ENCODE data around the gene THSD7B. TPM values are rescaled to one million over a fixed set of nuclear protein-coding genes. Genes with fewer than 3 reads are reported as not detected.
A peak's percentile ranks its signal among the peaks of the same experiment; 100 is the strongest.

The THSD7B gene
- total RNA-seq, 1 donor from 2014 or later = 8.1 TPM

DNA sequence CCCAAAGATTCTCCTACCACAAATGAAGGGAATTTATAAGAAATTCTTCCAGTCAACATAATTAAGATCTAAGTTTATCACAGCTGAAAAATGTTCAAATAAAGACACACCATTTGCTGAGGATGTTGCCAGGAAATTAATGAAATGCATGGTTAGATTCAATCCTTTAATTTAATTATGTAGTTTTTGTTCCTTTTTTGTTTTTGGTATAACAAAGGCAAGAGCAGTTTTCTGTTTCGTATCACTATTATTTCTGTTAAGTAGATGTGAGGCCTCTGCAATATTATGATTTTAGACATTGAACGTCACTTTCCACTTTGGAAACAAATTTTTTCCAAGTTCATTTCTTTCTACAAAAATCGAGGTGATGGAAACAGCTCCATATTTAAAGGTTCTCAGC is 440.0 kb downstream of the THSD7B start:
- DNase-seq = no peak

DNA sequence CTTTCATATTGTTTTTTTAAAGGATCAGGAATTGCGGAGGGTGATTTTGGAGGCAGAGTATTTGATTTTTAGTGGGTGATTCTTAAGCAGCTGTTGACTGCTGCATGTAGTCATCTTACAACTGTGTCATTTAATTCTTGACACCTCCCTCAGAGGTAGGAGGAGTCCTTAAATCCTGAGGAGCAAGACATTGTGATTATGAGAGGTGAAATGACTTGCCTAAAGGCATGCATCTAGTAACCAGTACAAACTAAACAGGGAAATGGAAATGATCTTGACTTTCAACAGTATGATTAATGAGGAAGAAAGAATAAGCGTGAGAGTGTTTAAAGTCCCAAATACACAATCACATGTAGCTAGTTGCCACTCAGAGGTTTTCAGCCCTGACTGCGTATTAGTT is 440.7 kb downstream of the THSD7B start:
- DNase-seq = no peak

DNA sequence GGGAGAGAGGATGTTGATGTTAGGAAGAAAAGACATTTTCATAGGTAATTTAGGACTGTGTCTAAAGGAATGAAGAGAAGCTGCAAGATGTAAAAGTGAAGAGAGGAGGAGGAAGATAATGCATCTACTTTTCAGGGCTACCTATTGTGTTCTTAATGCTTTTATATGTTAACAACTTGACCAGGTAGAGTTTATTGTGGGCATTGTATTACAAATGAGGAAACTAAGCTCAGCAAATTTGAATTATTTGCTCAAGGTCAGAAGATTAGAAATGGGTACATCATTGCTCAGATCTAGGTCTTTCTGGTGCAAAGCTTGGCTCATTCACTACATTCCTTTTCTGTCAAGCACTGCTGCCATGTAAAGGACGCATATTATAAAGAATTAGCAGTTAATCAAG is 441.7 kb downstream of the THSD7B start:
- no peak for DNase-seq

DNA sequence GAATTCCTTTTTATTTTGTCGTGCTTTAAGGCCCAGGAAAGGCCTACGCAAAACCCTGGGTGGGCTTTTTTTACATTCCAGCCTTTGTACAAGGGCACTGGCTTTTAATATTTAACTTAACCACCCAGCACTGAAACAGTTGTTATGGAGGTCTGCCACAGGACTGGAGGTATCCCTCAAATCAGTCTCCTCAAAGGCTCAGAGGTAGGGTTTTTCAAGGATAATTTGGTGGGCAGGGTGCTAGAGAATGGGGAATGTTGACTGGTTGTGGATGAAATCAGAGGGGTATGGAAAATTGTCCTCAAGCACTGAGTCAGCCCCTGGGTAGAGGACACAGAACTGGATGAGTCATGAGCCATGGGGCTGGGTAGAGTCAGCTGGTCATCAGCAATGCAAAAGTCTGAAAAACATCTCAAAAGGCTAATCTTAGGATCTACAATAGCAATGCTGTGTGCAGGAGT is 443.1 kb downstream of the THSD7B start:
- DNase-seq = no peak

DNA sequence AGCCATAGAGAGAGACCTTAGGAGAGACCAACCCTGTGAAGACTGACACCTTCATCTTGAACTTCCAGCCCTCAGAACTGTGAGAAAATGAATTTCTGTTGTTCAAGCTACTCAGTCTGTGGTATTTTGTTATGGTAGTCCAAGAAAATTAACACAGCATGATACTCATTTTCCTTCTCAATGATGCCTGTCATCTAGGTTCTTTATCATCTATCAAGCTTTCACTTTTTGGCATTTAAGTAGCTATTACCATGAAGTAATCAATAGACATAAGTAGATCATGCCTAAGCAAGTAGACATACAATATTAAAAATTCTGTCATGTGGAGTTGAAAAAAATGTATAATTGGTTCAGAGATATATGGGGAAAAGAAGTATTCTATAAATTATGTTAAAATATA is 444.7 kb downstream of the THSD7B start:
- no peak for DNase-seq

DNA sequence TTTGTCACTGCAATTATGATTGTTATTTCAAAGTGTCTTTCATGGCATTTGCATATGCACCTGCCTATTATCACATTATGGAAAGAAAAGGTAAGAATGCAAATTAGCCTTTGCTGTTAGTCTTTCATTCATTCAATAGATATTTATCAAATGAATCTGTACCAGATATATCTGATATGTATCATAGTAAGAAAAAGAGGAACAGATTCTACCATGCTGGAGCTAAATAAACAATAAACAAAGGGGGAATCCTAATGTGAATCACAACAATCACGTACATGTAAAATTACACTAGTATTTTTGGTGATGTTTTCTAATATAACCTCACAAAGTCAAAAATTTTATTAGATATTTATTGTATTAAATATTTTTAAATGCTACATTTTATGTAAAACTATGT is 446.4 kb downstream of the THSD7B start:
- no peak for DNase-seq

DNA sequence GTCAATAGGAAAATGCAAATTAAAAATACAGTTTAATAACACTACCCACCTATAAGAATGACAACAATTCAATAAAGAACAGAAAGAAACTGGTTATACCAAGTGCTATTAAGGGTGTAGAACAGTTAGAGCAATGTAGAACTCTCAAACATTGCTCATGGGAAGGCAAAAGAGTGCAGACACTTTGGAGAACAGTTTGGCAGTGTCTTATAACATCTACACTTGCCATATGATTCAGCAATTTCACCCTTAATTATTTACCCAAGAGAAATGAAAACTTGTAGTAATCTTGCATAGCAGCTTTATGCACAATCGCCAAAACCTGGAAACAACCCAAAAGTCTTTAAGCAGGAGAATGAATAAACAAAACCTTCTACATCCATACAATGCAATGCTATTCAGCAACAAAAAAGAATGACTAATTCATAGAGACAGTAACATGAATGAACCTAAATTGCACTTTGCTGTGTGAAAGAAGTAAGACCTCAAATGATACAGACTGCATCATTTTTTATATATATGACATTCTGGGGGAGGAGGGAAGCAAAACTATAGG is 455.2 kb downstream of the THSD7B start:
- DNase-seq = no peak

DNA sequence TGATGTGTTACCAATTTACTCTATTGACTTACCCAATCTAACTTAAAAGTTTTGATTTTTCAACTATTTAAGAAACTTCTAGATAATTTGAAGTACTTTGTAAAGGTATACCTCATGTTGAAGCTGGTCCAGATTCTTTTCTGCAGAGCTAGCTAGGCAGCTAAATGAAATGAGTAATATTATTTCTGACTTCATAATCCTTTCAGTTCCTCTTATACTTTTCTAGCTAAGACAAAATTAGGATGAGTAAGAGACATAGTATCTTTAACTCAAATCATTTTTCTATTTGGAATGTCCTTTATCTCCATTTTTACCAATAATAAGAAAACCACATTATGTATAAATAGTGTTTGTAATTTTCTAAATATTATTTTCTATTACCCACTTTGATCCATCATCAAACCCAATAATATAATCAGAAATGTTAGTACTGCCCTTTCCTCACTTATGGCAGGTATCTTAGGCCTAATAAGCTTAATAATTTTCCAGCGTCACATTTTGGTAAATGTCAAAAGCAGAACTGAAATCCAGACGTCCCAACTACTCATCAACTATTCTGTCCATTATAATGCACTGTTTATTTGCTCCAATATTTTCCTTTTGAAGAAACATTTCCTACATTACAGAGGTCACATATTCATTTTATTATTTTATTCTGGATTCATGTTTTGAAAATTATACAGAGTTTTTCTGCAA is 456.6 kb downstream of the THSD7B start:
- DNase-seq = no peak

DNA sequence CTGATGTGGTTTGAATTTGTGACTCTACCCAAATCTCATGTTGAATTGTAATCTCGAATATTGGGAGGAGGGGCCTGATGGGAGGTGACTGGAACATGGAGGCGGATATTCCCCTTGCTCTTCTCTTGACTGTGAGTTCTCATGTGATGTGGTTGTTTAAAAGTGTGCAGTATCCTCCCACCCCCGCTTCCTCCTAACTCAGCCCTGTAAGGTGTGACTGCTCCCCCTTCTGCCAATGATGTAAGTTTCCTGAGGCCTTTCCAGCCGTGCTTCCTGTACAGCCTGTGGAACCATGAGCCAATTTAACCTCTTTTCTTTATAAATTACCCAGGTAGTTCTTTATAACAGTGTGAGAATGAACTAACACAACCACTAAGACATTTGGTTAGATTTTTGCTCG is 458.4 kb downstream of the THSD7B start:
- no peak for DNase-seq

DNA sequence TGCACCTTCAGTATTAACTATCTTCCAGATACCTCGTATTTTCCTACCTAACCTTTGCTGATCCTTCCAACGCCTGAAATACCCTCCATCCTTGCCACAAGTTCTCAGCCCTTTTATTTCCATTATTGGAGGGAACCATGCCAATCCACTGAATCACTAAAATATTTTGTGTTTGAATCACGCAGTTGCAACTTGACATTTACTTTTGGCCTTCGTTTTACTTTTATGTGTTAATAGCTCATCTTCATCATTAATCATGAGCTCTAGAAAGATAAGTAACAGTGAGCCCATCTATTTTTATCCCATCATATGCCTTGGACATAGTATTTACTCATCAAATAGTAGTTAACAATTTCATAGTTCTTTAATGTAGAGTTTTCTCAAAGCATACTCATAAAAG is 463.2 kb downstream of the THSD7B start:
- no peak for DNase-seq

DNA sequence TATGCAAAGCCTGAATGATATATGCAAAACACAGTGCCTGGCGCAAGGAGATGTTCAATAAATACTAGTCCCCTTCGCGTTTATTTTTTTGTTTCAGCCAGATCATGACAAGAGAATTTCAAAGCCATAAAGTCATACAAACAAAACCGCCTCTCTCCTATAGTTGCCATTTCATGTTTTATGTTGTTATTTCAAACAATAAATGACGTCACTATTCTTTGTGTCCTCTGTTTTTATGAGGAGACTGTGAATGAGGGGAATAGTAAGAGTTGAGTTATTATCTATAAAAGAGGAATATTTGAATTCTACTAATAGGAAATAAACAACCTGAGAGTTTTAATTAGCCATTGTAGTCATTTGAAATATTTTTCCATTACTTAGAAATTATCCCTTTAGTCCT is 464.5 kb downstream of the THSD7B start:
- DNase-seq = no peak

DNA sequence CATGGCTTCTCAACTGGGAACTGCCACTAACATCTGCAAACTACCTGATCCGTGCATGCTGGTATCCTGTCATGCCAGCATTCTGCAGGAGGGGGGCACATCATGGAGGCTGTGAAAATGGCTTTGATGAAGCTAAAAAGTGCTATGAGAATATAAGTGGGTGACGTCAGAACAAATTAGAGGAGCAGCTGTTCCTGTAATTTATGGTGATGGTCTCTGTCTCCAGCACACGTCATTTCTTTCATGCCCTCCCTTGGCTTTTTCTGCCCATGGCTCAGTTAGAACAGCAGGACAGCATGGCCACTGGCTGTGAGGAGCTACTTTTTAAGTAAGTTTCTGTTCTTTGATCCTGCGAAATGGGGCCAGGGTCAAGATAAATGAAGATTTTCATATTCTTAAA is 466.3 kb downstream of the THSD7B start:
- no peak for DNase-seq

DNA sequence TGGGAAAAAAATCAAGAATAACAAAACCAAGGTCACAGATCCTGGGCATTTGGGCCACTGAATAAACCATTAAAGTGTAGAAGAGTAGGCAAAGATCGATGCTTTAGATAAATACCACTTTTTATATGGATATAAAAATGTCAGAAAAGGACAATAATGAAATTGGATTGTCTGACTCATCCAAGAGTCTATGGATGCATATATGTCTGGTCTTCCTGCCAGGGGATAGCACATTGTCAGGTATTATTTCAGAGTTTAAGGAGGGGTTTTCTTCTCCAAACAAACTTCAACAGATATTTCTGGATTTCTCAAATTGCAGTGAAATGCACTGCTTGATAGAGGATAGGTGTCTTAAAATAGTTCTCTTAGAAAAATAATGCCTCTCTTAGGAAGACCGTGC is 466.7 kb downstream of the THSD7B start:
- no peak for DNase-seq

DNA sequence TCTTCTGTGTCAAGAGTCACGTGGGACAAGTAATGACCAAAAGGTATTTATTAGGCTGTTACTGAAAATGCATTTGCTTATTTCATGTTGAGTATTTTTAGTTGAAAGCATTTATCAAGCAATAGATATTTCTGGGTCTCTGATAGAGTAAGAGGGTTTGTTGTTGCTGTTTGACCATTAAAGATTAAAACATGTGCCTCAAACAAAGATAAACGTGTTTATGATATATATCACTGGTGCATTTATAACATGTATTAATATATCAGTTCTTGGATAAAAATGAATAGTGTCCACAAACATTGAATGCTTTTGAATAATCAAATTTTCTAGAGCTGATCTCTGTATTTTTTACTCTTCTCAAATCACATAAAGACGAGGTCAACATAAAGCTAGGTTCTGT is 467.7 kb downstream of the THSD7B start:
- no peak for DNase-seq

DNA sequence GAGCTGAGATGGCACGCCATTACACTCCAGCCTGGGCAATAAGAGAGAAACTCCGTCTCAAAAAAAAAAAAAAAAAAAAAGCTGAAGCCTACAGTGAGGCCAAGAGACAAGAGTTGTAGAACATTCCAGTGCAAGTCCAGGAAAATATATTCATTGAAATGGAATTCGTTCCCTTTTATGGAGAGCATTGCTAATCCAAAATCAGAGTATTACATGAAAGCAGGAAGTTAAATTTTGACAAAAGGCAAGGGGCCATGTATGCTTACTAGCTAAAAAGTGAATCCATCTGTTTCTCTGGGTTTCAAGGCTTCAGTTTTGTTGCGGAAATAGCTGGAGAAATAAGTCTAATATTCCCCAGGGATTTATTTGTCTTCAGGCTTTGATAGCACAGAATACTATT is 471.7 kb downstream of the THSD7B start:
- peak; percentile 81 for DNase-seq

DNA sequence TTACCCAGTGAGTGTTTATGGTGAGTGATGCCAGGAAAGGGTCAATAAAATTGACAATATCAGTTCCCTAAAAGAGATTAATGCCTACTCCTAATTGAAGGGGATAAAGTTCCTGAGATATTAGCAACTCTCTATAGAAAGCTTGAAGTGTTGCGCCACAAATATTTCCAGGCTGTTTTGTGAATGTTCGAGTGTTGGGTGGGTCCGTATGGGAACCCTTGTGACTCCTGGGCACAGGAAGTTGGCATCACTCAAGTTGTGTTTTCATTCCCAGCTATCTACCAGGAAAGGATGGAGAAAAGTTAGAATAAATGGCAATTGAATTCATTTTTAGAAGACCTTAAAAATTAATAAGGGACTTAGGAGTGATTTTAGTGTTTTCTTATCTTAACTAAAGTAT is 472.7 kb downstream of the THSD7B start:
- DNase-seq = no peak

DNA sequence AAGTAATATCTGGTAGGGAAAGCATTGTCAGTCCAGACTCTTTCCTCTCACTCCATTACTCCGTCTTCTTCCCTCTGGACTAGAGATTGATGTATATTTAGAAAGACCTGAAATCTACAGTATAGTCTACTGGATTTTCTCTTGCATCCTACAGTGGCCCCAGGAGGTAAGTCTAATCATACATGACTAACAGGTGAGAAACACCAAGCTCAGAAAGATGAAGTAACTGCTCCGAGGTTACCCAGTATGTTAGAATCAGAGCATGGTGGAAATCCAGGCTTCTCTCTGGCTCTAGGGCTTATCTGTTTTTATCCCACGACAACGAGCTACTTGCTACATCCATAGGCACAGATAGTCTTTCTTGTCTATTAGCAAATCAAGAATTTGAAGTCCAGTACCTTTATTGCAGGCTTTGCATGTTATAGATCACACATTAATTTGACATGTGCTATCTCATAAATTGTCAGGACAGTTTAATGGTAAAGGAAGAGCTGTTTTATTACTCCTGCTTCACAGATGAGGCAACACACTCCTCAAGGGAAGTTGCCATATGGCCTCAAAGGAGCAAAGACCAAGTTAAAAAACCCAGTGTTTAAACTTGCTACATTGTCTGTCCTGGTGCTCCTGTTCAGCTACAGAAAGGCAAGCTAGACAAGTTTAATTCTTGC is 484.3 kb downstream of the THSD7B start:
- DNase-seq = no peak

DNA sequence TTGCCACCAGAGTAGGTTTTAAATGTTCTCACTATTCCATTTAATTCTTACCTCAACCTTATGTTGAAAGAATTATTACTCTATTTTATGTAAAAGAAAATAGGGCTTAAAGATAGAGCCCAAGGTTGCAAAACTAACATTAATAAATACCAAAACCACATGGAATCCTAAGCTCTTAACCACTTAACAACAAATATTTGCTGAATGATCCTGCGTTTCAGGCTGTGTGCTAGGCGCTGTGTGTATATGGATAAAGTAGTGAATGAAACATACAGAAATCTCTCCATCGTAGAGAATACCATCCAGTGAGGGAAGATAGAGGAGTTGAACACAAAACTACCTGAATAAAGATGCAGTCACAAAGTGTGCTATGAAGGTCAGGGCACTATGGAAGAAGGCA is 485.1 kb downstream of the THSD7B start:
- DNase-seq = no peak

DNA sequence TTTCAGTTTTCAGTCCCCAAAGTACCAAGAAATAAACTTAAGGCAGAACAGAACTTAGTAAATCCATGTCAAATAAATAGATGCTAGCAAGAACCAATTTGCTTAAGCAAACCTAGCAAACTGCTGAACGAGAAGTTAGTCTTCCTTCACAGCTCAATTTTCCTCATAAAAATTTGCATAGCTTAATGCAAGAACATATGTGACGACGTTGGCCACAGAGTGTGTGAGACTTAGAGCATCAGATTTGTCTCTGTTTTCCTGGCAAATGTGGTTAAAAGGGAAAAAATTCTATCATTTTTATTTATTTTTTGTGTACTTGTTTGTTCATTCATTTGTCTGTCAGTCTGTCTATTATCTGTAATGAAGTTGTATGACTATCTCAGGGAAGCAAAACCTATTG is 485.7 kb downstream of the THSD7B start:
- no peak for DNase-seq

DNA sequence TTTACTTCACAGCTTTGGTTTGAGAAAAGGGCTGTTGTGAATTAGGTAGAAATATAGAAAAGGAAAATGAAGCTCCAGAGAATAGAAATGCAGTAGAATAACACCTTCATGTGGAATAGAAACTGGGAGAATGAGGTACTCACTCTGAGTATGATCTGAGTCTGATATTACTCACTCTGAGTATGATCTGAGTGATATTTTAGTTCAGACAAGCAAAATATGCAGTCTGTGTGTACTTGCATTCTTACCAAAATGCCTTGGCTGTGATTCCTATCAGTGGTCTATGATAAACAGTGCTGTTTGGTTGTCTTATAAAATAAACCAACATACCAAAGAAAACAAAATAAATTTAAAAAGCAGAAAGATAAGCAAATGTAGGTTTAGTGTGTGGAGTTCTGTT is 487.6 kb downstream of the THSD7B start:
- DNase-seq = no peak

DNA sequence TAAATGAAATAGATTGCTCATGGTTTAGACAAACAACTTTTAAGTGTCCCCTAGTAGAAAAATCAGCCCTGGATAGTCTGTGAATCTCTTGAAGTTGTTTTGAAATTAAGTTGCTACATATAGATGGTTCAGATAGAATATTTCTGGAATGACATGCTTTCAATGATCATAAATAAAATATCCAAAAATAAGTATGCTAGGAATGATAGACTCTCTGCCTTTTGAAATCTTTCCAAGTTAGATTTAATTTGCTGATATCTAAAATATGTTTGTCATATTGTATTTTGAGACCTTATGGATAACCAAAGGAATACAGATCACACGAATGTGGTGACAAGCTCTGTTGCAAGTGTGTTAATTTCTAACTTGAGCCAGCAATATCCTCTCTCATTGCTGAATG is 488.7 kb downstream of the THSD7B start:
- no peak for DNase-seq

DNA sequence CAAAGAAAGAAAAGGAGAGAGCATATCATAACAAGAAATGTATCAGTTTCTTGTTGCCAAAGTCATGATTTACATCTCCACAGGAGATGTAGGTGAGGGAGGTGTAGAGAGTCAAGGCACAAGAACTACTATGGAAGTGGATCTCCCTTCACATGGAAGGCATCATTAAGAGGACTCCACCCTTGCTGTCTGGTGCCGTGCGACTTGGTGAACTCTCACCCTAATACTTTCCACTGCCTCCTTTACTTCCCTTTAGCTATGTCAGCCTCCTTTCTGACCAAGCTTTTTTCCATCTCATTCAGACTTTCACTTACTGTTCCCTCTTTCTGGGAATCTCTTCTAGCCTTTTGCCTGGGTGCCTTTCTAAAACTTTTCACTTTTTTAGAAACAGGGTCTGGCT is 490.0 kb downstream of the THSD7B start:
- no peak for DNase-seq

DNA sequence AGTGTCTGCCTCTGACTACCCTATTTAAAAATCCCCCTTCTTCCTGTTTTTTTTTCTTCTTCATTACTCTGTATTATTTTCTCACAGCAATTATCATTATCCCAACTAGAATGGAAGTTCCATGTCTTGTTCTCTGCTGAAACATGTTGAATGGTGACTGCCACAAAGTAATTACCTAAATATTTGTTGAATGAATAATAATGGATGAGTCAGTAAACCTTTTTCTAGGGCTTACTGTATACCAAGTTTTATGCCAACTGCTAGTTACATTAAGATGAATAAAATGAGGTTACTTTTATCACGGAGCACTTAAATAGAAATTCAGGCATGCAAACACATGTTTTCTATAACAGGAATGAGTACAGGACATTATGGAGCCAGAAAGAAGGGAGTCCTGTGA is 490.6 kb downstream of the THSD7B start:
- no peak for DNase-seq

Measured in skin of body (tissue), 2 donors.